HG03342 (cell line): ENCODE data around the gene IGFBP5.

ENCODE experiments used
- ATAC-seq: cut with Tn5 transposase; IDR thresholded peaks from one replicate; pipeline ENCODE4 v1.9.1; 2021; ENCODE audit warnings: mild to moderate bottlenecking, moderate library complexity; ENCODE audit not compliant: unreplicated experiment

IGFBP5 gene

DNA sequence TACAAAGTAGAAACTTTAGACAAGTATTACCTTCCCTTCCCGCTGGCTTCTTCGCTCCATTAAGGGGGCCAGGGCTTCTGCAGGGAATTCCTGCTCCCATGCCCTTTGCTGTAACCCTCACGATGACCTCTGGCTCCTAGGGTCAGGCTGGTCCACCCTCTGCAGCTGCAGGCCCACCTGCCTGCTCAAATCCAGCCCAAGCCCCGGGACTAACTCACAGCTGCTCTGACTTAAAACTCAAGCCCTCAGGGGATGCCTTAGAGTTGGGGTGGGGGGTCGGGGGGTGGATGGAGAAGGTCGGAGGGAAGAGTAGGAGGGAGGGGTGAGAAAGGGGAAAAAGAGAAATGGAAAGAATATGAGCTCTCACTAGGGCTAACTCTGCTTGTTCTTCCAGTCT is 4.9 kb downstream of the IGFBP5 start:
- ATAC-seq, result no peak

DNA sequence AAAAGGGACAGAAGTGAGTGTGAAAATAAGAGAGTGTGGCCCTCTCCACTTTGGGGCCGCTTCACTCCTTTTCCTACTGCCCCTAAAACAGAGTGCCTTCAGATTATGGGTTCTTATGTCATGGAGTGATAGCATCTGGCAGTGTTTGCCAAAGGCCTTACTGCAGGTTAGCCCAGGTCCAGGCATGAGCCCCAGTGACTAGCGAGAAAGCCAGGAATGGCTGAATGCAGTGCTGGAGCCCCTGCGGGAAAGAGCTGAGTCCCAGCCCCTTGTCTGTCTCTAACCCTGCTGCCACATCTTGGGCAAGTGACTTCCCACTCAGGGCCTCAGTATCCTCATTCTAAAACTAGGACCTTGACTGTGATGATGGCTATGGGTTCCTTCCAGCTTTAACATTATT is 6.0 kb downstream of the IGFBP5 start:
- ATAC-seq, result no peak

DNA sequence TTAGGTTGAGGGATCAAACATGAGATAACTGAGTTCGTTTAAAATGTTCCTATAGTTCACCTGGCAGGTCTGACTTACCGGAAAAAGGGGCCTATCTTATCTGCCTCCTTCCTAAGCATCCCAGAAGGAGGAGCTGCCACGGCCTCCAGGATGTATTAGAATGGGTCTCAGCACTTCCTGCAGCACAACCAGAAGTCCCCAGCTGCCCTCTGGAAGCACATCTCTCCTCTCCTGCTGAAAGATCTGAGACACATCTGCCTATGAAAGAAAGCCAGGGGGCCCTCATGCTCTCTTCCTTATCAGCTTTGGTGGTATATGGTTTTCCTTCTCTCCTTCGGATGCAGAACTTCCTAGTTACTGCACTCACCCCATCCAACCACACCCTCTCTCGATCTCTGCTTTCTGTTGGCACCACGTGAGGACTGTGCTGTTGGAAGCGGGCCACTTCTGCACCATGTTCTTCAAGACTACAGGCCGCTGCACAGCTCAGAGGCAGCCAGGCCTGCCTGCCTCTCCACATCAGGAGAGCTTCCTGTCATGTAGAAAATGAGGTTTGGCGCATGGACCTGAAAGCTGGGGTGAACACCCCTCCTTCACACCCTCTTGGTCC is 6.5 kb downstream of the IGFBP5 start:
- ATAC-seq, result no peak

DNA sequence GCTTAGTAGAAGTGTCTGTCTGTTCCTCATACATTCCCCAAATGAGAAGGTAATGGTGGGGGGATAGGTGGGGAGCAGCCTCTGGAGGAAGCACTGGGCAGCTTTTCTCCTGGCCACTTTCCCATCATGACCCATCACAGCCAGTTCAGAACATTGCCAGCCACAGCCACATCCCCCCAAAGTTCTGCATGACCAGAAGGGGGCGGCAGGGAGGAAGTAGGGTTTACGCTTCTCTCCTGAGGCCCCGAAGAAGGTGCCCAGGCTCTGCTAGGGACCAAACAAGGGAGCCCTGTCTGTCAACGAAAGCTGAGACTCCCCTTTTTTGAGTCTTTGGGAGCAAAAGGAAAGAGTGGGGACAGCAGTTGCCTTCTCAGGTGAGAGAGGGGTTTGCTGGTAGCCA is 7.7 kb downstream of the IGFBP5 start:
- ATAC-seq, result no peak

DNA sequence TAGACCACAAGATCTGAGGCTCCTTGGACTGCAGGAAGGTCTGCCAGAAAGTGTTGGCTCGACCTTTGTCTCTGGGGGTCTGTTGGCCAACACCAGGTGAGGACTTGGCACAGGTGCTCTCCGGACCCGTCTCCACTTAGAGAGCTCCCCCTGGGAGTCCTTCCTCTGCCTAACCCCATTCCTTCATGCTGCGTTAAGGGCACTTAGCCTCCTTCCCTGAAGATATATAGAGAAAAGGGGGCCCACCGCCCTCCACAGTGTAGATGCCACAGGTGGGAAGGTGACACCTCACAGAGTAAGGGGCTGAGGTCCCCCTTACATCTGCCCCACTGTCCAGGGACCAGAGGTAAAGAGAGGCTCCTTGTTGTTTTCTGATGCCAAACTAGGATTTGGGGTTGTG is 8.2 kb downstream of the IGFBP5 start:
- no peak for ATAC-seq

DNA sequence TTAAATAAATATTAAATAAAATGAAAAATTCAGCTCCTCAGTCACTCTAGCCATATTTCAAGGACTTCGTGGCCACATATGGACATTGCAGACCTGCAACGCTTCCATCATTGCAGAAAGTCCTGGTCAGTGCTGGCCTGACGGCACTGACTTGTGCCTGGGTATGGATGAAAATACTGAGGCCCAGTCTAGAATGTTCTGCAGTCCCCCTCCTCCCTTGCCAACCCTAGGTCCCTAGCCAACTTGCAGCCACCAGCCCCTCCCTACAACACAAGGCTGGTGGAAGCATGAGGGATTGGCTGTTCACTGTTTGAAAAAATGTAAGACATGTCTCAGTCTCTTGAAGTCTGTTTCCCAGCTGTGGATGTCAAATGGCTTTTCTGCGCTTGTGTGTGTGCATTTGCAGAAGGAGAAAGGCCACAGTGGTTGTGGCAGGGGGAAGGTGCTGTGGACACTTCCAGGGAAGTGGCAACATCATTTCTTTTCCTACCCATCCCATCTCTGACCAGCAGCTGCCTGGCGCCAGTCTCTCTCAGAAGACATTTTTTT is 9.9 kb downstream of the IGFBP5 start:
- no peak for ATAC-seq

DNA sequence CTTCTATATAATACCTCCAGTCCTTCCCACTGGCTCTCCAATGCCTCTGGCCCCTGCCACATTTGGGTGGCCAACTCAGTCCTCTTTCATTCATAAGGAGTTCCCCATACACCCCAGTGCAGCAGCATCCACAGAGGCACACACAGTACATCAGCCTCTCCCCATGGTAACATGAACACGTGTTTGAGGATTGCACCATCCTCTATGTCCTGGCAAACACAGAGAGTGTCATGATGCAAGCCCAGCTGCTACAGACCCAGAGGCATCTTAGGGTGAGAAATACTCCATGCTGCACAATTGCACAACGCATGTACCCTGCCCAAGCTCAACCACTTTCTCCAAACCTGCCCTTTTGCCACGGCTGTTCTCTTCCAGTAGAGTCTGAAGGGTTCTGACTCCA is 11.5 kb downstream of the IGFBP5 start:
- no peak for ATAC-seq

DNA sequence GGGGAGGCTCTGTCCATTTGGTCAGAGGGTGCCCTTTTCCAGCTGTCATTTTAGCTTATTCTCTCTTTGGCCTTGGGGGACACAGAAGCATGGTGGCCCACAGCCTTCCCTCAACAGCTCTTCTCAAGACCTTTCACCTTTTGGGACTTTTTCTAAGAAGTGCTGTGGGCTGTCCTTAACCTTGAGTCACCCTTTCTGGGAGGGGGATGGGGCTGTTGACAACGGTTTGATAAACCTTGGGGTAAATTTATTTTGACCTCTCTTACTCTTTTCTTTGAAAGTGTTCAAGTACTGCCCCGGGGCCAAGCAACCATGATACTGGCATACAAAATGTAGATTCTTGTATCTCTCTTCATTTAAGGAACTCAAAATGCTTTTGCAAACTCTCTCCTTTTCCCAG is 13.7 kb downstream of the IGFBP5 start:
- no peak for ATAC-seq

DNA sequence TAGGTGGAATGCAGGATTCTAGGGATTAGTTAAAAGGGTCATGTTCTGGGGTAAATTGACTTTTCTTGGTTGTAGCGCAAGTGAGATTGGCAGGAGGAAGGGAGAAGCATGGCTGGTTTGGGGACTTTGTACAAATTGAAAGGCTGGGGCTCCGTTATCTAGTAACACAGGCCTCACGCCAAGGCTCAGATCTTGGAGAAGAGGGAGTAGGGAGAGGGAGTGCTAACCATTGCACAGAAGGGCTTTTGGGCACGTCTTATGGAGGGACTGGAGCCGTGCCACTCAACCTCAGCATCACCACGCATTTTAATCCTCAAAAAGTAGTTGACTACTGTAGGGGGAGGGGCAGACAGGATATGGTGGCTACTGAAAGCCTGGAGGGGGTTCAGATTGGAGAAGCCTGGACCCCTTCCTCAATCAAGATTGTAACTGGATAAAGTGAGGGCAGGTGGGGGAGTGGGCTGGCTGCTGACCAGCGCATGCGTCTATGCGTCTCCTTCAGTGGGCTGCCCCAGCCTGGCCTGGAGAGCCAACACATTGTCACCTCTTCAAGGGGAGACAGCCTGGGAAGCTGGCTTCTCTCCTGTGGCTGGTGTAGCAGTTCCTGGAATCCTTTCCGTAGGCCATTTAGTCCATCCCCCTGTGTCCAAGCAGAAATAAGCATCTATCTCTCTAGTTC is 14.3 kb downstream of the IGFBP5 start:
- ATAC-seq, result no peak

DNA sequence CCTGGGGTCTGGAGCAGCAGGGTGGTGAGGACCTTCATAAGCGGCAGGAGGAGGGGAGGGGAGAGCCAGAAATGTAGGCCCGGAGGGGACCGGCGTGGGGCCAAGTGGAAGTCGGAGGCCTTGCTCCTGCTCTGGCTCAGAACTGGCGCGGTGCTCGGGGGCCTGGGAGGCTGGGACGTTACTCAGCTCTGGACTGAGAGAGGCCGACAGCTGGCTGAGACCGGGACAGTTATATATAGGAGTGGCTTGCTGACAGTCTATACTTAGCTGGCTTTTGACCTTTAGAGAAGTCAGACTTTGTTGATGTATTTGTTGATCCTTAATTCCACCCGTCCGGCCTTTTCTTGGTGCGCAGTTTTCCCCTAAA is 15.7 kb downstream of the IGFBP5 start:
- ATAC-seq, result no peak

DNA sequence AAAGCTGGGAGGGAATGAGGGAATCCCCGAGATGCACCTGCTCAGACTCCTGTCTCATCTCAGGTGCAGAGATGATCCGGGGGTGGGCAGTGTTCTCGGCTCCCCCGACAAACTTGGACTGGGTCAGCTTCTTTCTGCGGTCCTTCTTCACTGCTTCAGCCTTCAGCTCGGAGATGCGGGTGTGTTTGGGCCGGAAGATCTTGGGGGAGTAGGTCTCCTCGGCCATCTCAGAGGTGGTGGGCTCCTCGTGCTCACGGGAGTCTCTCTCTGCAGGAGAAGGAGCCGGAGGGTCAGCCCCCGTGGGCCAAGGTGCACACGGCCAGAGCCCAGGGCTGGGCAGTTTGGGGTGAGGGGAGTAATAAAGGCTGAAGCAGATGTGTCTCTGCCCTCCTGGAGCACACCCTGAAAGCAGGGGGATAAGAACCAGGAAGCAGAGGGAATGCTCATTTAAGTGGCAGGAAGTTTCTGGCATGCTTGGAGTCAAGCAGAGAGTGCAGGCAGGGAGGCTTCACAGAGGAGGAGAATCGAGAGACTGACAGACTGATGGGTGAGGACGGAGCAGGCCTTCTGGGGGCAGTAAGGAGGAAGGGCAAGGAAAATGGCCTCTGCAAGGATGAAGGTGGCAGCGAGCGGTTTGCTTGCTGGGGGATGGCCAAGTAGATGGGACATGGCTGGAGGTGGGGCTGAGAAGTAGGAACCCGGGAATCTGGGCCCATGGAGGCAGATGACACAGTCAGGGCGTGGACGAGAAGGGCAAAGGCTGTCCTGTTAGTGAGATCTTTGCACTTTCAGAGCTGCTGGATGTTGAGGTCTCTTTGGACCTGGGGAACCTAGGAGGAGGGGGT is 16.3 kb downstream of the IGFBP5 start:
- no peak for ATAC-seq

DNA sequence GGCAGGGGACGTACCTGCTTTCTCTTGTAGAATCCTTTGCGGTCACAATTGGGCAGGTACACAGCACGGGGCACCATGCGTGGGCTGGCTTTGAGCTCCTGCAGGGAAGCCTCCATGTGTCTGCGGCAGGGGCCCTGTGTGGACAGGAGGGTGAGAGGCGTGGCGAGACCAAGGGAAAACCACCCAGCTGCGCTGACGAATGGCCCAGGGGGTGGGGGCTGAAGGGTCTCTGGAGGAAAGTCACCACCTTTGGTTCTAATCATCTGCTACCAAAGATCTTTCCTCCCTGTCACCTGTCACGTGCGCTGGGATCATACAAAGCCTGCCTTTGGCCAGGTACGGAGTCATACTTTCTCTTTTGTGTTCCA is 17.3 kb downstream of the IGFBP5 start:
- no peak for ATAC-seq

DNA sequence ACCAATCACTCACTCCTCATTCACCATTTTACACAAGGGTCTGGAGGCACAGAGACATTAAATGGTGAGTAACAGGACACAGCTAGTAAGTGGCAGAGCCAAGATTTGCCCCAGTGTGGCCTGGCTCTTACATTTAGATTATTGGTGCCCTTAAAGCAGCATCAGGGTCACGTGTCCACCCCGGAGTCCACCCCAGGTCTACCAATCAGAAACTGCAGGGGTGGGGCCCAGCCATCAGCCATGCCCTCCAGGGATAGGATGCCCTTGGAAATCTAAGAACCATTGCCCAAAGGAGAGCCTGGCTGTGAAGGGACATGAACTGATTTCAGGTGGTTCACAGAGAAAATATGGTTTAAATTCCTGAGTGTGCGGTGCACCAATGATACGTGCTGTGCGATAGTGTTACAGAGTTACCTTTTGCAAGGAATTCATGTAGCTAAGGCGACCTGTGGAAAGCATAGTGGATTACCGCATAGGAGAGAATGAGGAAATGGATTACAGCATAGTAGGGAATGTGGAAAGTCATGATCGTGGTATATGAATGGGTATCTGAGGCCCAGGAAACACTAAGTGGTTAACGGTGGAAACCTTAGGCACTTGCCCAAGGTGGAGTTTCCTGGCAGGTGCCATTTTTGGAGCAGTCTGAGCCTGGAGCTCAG is 17.8 kb downstream of the IGFBP5 start:
- no peak for ATAC-seq

DNA sequence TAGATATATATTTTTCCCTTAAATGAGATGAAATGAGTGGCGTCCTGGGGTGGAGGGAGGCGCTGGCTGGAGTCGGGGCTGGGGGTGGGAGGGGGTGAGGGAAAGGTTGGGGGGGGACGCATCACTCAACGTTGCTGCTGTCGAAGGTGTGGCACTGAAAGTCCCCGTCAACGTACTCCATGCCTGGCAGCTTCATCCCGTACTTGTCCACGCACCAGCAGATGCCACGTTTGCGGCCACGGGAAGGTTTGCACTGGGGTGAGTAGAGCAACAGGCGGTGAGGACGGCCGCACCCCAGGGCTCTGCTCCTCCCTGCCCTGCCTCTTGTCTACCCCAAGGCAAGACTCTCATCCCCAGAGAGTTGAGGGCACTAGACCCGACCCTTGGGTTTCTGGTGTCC is 18.7 kb downstream of the IGFBP5 start:
- ATAC-seq, result no peak

DNA sequence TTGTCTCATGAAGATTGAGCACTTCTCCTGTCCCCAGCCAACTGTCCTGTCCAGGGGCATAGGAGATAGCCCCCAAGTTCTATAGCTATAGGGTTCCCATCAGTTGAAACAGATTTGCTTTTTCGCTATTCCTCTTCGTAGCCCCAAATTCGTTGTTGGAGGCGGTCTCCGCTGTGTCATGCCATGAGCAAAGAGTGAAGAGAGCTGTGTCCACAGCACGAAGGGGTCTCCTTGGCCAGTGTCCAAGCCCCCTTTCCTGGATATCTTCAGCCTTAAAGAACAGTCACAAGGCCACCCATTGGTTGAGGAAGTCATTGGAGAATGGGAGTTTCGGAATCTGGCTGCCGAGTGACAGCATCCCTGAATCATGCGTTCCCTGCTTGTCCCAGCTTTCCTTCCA is 21.0 kb downstream of the IGFBP5 start:
- no peak for ATAC-seq

DNA sequence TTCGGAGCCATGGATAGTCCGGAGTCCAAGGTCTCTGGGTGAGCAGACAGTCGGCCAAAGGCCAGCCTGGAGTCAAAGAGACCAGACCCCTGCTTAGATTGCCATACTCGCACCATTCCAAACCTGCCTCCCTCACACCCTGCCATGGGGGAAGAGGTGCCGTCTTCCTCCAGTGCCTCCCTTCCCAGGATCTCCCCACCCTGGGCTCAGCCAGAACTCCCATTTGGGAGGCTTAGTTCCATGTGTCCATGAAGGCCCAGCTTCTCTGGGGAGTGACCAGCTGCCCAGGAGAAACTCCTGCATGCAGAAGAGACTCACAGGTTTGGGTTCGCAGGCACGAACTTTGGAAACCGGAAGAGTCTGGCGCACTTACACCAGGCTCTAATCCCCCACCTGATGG is 21.7 kb downstream of the IGFBP5 start:
- no peak for ATAC-seq

DNA sequence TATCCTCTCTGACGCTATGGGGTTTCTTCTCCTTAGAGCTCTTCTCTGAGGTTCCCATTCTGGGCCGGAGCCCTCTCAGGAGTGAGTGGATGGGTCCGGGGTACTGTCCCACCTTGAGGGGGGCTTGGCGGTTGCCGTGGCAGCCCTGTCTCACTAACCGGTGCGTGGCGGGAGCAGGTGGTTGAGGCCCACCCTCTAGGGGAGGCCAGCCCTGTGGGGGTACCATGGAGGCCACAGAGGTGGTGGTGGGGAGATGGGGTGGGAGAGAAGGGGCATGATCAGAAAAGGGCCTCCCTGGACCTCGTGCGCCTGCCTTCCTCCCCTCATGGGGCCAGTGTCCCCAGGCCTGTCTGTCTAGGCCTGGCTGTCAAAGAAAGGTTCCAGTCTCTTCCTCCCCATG is 22.3 kb downstream of the IGFBP5 start:
- no peak for ATAC-seq

DNA sequence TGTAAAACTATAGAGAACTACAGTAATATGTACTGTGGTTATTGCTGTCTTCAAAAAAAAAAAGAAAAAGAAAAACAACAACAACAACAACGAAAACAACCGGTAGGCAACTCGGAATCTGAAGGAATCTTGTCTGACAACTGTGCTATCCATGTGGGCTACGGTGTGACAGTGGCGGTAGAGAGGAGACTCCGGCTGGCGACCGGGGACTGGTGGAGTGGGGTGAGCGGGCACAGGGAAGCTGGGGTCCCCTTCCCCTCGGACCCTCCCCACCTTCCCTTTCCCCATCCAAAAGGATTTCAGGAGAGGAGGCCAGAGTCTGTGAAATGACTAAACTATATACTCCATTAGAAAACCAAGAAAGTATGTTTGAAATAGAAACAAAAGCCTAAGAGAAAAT is 22.9 kb downstream of the IGFBP5 start:
- ATAC-seq, result no peak

DNA sequence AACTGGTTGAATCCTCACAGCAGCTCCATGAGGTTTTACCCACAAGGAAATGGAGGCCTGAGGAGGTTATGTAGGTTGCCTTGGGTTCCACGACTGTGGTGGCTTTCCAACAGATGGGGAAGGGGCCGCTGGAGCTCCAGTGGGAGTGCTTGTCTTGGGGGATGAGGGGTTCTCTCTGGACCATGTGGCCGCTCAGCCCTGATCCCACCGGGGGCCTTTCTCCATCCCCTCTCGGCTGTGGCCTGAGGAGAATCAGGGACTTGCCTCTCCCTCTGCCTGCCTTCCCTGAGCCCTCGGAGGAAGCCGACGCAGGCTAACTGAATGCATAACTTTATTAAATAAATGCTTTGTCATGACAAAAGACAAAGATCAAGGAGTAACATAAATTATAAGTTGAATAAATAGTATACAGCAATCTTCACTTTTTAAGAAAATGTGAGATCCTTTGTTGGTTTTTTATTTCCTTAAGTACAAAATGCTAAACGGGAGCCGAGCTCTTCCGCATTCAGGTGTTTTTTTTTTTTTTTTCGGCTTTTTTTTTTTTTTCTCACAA is 23.5 kb downstream of the IGFBP5 start:
- ATAC-seq, result no peak

DNA sequence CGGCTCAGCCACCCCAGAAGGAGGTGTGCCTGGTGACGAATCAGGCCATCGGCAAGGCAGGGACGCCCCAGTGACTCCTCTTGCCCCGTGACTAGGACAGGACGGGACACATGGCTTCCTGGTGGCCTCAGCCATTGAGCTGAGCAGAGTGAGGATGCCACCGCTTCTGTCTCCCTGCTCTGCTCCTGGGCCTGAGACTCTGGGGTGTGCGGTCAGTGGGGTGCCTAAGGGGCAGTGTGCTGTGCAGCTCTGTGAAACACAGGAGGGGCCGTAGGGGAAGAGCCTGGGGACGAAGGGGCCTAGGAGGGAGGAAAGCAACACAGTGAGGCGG is 24.3 kb downstream of the IGFBP5 start:
- no peak for ATAC-seq
